Measurements from ENCODE around the gene AP3M1. TPM values are rescaled to one million over a fixed set of nuclear protein-coding genes. Genes with fewer than 3 reads are reported as not detected.
A peak's percentile ranks its signal among the peaks of the same experiment; 100 is the strongest.

Gene AP3M1
- polyA plus RNA-seq, 2 of the 4 experiments (the other 2 are of a cell fraction) = 39.0 to 83.0 TPM

GRCh38 chr10:74123081-74123480, 27.5 kb downstream of the AP3M1 start:
- H3K4me2 ChIP-seq = no peak overlapping the region
- ChIA-PET POLR2A (no interaction called here), CTCF (interaction anchor here (0.7 to 3.1 kb wide), 6 partner anchors 10 to 183 kb away, joined by 3 to 9 read pairs (median 4); no protein-coding TSS in a partner anchor)
- H3K4me3 ChIP-seq = no peak overlapping the region
- DNase-seq (ENCODE audit: low read depth in 1 of 2, low spot score in 1 of 2) (no peak), FAIRE-seq (no peak), ATAC-seq (no peak)
- TF ChIP-seq HOXA7 (CRISPR knock-in tag; IDR thresholded peaks at IDR 0.05) = no peak
- TF ChIP-seq ZSCAN20 (CRISPR knock-in tag; IDR thresholded peaks at IDR 0.05) = no peak
- TF ChIP-seq FOXS1 (CRISPR knock-in tag; IDR thresholded peaks at IDR 0.05) = no peak
- TF ChIP-seq SREBF2 (IDR thresholded peaks at IDR 0.05) = no peak
- no peak for TF ChIP-seq HOXB13 (CRISPR knock-in tag; IDR thresholded peaks at IDR 0.05; ENCODE audit: low read depth)
- TF ChIP-seq USF2 (IDR thresholded peaks at IDR 0.05) = no peak
- TF ChIP-seq REST (IDR thresholded peaks at IDR 0.05) = no peak
- no peak for TF ChIP-seq ZC3H11A (IDR thresholded peaks at IDR 0.05)
- TF ChIP-seq ZFP36 (IDR thresholded peaks at IDR 0.05; ENCODE audit: borderline replicate concordance, partially characterized antibody) = no peak
- TF ChIP-seq HES2 (IDR thresholded peaks at IDR 0.05) = no peak
- TF ChIP-seq RFX5 (IDR thresholded peaks at IDR 0.05) = no peak
- no peak for TF ChIP-seq TP53 (CRISPR knock-in tag; IDR thresholded peaks at IDR 0.05)
- no peak for TF ChIP-seq MYC (IDR thresholded peaks at IDR 0.05; ENCODE audit: borderline replicate concordance, low read length)
- no peak for TF ChIP-seq KDM1A (IDR thresholded peaks at IDR 0.05; ENCODE audit: low read depth)
- peaks cover 22% of the 10 kb centered on the region for H3K4me1 ChIP-seq
- H3K9me3 ChIP-seq = no peaks in the 10 kb centered on the region
- WGBS (ENCODE audit: missing lambda C conversion rate) = 0% methylated on average over 1 of the region's 1 CpG
- H3K27ac ChIP-seq = no peak overlapping the region

GRCh38 chr10:74122060-74122459, 28.6 kb downstream of the AP3M1 start:
- H3K4me3 ChIP-seq = no peak overlapping the region
- ChIA-PET POLR2A (no interaction called here), CTCF (interaction anchor here (0.9 to 3.1 kb wide), 5 partner anchors 12 to 242 kb away, joined by 3 to 9 read pairs (median 4); no protein-coding TSS in a partner anchor)
- DNase-seq (ENCODE audit: low read depth in 1 of 2, low spot score in 1 of 2) = no peak
- no peak overlapping the region for H3K4me2 ChIP-seq
- H3K4me1 ChIP-seq = peaks cover 28% of the 10 kb centered on the region
- H3K27ac ChIP-seq = no peak overlapping the region
- TF ChIP-seq MAFK (IDR thresholded peaks at IDR 0.05; ENCODE audit: partially characterized antibody) (peak; percentile 80), ELK1 (IDR thresholded peaks at IDR 0.05; ENCODE audit: low read depth, low read length) (no peak)
- no peak for ATAC-seq
- no peaks in the 10 kb centered on the region for H3K9me3 ChIP-seq
- 60% methylated on average over 3 of the region's 3 CpGs for WGBS (ENCODE audit: missing lambda C conversion rate)
- FAIRE-seq = no peak

GRCh38 chr10:74121368-74121767, 29.3 kb downstream of the AP3M1 start:
- 84% methylated on average over 1 of the region's 1 CpG for WGBS (ENCODE audit: missing lambda C conversion rate)
- TF ChIP-seq USF2 (IDR thresholded peaks at IDR 0.05) (no peak), ZSCAN20 (CRISPR knock-in tag; IDR thresholded peaks at IDR 0.05) (no peak), HOXB13 (CRISPR knock-in tag; IDR thresholded peaks at IDR 0.05; ENCODE audit: low read depth) (no peak), MAFK (IDR thresholded peaks at IDR 0.05; ENCODE audit: partially characterized antibody) (no peak), ATOH8 (CRISPR knock-in tag; IDR thresholded peaks at IDR 0.05; ENCODE audit: low read depth) (no peak), BHLHE40 (IDR thresholded peaks at IDR 0.05; ENCODE audit: low read depth, low read length) (no peak), RARB (CRISPR knock-in tag; IDR thresholded peaks at IDR 0.05) (no peak), ZNF302 (CRISPR knock-in tag; IDR thresholded peaks at IDR 0.05) (no peak), SMC3 (IDR thresholded peaks at IDR 0.05) (no peak), KDM1A (IDR thresholded peaks at IDR 0.05; ENCODE audit: low read depth) (no peak), HDAC2 (IDR thresholded peaks at IDR 0.05) (no peak), EHMT2 (IDR thresholded peaks at IDR 0.05; ENCODE audit: low read depth) (no peak), KDM5A (IDR thresholded peaks at IDR 0.05) (no peak), TFCP2L1 (CRISPR knock-in tag; IDR thresholded peaks at IDR 0.05) (no peak)
- ATAC-seq = no peak

More at GRCh38 chr10:74121368-74121767, 29.3 kb downstream of the AP3M1 start:
- FAIRE-seq (no peak), DNase-seq (ENCODE audit: low read depth in 1 of 2, low spot score in 1 of 2) (no peak)
- ChIA-PET CTCF (interaction anchor here (0.9 to 3.1 kb wide), 4 partner anchors 11 to 242 kb away, joined by 3 to 9 read pairs (median 4); no protein-coding TSS in a partner anchor), POLR2A (no interaction called here)
- H3K4me2 ChIP-seq = no peak overlapping the region
- H3K27ac ChIP-seq = no peak overlapping the region
- no peaks in the 10 kb centered on the region for H3K9me3 ChIP-seq
- H3K4me1 ChIP-seq = peaks cover 28% of the 10 kb centered on the region
- no peak overlapping the region for H3K4me3 ChIP-seq
